Retinal pigment epithelial cell (primary cell): ENCODE results near the gene GIPC3.

Experiments
- DNase-seq: peaks from one replicate; pipeline ENCODE4 v3.0.0-alpha.2; 2010; ENCODE audit warnings: low read depth
- H3K4me3 ChIP-seq: 2 replicates; pipeline ENCODE4 v1.5.1; 2011; ENCODE audit warnings: mild to moderate bottlenecking, low read length, control low read depth, moderate library complexity
- CTCF ChIP-seq: conservative IDR thresholded peaks from 2 replicates; pipeline ENCODE4 v1.5.1; 2011; ENCODE audit warnings: low read depth, low read length, control low read depth, inconsistent platforms

GIPC3 gene

GRCh38 chr19:3611841-3612240 lies 26.6 kb downstream of the GIPC3 start:
- DNase-seq, result no peak
- no peak overlapping the region for H3K4me3 ChIP-seq
- no peak for TF ChIP-seq CTCF

DNA sequence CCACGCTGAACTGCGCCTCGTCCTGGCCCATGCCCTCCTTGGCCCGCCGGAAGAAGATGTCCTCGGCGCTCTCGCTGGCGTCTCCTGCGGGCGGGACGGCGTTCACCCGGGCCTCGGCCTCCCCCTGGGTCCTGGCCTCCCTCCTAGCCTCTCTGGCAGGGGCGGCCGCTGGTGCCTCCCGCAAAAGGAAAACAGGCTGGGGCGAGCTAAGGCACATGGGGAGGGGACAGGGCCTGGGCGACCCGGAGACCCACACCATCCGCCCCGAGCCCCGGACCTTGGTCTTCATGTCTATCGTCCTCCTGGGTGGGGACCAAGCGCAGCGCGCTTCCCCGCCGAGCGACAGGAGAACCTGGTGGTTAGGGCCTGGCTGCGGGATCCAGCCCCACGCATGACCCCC lies 27.1 kb downstream of the GIPC3 start:
- no peak overlapping the region for H3K4me3 ChIP-seq
- TF ChIP-seq CTCF, result no peak
- no peak for DNase-seq

DNA sequence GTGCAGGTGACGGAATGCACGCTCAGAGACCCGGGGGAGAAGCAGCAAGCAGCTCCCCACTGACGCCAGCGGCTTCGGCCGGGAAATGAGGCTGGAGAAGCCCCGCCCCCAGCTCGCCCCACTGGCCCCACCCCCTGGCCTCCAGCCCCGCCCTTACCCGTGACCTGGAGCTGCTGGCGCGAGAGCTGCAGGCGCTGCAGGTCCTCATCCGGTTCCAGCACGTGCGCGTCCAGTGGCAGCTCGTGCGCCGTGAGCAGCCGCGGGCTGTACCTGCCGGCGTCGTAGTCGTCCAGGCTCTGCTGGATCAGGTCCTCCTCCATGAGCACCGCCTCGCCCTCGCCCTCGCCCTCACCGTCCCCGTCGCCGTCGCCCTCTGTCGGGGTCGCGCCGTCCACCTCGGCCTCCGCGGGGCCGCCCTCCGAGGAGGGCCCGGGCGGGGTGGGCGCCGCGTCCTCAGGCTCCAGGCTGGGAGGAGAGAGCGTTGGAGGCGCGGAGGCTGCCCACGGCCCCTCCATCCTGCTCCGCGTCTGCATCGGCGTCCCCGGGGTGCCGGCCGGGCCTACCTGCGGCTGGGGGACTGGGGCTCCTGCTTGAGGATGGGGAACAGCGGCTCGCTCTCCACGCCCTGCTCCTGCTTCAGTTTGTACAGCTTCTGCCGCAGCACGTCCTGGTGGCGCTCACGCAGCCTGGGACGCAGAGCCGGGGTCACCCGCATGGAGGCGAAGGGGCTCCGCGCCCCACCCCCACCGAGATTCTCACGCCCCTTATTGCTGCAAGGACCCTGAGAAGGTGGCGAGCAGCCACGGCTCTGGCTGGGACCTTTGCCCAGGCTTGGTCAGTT lies 27.8 kb downstream of the GIPC3 start:
- no peak overlapping the region for H3K4me3 ChIP-seq
- no peak for TF ChIP-seq CTCF
- no peak for DNase-seq

- no peak overlapping the region for H3K4me3 ChIP-seq
- TF ChIP-seq CTCF, result no peak
- no peak for DNase-seq
Observed at GRCh38 chr19:3613818-3614661, 28.8 kb downstream of the GIPC3 start.

DNA sequence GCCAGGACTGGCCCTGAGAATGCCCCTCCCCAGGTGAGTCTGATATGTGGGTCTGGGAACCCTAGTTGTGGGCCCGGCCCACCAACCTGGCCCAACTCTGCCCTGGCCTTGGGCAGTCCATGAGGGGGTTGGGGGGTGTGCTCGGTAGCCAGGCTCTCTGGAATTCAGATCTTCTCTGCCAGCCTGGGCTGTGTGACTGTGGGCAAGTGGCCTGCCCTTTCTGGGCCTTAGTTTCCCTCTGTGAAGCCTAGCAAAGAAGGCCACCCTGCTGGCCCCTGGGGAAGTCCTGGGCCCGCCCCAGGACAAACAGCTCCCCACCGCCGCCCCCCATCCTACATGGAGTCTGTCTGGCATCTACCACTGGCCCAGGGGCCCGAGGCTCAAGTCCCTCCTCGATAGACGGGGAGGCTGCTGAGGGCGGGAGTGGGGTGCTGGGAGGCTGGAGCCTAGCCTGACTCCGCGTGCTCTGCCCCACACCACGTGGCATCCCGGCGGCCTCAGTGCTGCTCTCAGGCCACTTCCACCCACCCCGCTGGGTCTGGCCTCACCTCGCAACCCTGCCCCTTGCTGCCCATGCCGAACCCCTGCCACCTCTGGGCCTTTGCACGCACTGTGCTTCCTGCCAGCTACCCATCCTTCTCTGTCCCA lies 29.7 kb downstream of the GIPC3 start:
- no peak for TF ChIP-seq CTCF
- no peak for DNase-seq
- no peak overlapping the region for H3K4me3 ChIP-seq

- TF ChIP-seq CTCF, result no peak
- no peak for DNase-seq
- H3K4me3 ChIP-seq, result no peak overlapping the region
Observed at GRCh38 chr19:3615524-3616135, 30.4 kb downstream of the GIPC3 start.
